GM10847 (cell line): ENCODE measurements around the gene APOL5.

Experiments used
- POLR2A ChIP-seq: IDR thresholded peaks from 2 replicates; pipeline ENCODE4 v1.6.1; 2011; ENCODE audit not compliant: insufficient read length; ENCODE audit errors: extremely low read depth

The APOL5 gene

GRCh38 chr22:35703861-35704584 is 13.6 kb upstream of the APOL5 start:
- no peak for TF ChIP-seq POLR2A

GRCh38 chr22:35705141-35705540 is 12.5 kb upstream of the APOL5 start:
- TF ChIP-seq POLR2A: no peak

GRCh38 chr22:35708453-35708852 is 9.2 kb upstream of the APOL5 start:
- TF ChIP-seq POLR2A: no peak

GRCh38 chr22:35708917-35709316 is 8.8 kb upstream of the APOL5 start:
- no peak for TF ChIP-seq POLR2A

GRCh38 chr22:35711336-35711735 is 6.3 kb upstream of the APOL5 start:
- TF ChIP-seq POLR2A: no peak

GRCh38 chr22:35712672-35713071 is 5.0 kb upstream of the APOL5 start:
- TF ChIP-seq POLR2A: no peak

- TF ChIP-seq POLR2A: no peak
Measured at GRCh38 chr22:35719212-35719875, 1.7 kb downstream of the APOL5 start.

- TF ChIP-seq POLR2A: no peak
Measured at GRCh38 chr22:35721960-35722359, 4.3 kb downstream of the APOL5 start.

GRCh38 chr22:35725521-35725920 is 7.8 kb downstream of the APOL5 start:
- TF ChIP-seq POLR2A: no peak

GRCh38 chr22:35726398-35726797 is 8.7 kb downstream of the APOL5 start:
- TF ChIP-seq POLR2A: no peak

- TF ChIP-seq POLR2A: no peak
Measured at GRCh38 chr22:35726933-35727332, 9.3 kb downstream of the APOL5 start.

GRCh38 chr22:35727436-35727835 is 9.8 kb downstream of the APOL5 start:
- no peak for TF ChIP-seq POLR2A

- TF ChIP-seq POLR2A: no peak
Measured at GRCh38 chr22:35728639-35729308, 11.1 kb downstream of the APOL5 start.

GRCh38 chr22:35729309-35729698 is 11.6 kb downstream of the APOL5 start:
- TF ChIP-seq POLR2A: no peak

- TF ChIP-seq POLR2A: no peak
Measured at GRCh38 chr22:35731321-35731720, 13.6 kb downstream of the APOL5 start.

GRCh38 chr22:35732116-35732515 is 14.4 kb downstream of the APOL5 start:
- no peak for TF ChIP-seq POLR2A
